SU-DHL-6 (cell line): ENCODE data around the gene KLRC4.

Source experiments
- EZH2phosphoT487 ChIP-seq: fragments of 200-600 bp; sonication (generic), shearing (Covaris generic); conservative IDR thresholded peaks from 2 replicates; pipeline ENCODE4 v1.6.1; 2018; ENCODE audit warnings: mild to moderate bottlenecking, antibody characterized with exemption, low read length, moderate library complexity, mixed read lengths
- TF ChIP-seq, protein P1 (sequence below): fragments of 200-600 bp; sonication (generic); IDR thresholded peaks from one replicate; pipeline ENCODE4 v1.5.1; 2017; ENCODE audit warnings: antibody characterized with exemption, mild to moderate bottlenecking, low read length, moderate library complexity; ENCODE audit not compliant: insufficient read depth, poor library complexity, severe bottlenecking

DNA sequence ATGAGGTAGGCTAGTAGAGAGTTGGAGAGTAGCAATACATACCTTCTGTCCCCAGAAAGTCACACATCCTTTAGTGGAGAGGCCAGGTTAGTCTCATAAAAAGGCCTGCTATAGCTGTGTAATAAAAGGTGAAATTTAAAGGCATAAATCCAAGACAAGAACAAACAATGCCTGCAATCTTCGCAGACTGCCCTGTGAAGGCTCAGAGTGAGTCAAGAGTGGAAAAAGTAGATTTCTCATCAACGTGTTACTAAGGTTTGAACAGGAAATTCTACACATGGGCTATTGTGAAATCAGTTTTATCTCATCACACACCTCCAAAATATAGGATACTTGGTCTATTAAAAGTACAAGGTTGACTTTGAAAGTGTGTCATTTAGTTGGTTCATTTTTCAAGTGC is 43.6 kb upstream of the KLRC4 start, which contains the start of gene KLRC1:
- TF ChIP-seq, protein P1, sequence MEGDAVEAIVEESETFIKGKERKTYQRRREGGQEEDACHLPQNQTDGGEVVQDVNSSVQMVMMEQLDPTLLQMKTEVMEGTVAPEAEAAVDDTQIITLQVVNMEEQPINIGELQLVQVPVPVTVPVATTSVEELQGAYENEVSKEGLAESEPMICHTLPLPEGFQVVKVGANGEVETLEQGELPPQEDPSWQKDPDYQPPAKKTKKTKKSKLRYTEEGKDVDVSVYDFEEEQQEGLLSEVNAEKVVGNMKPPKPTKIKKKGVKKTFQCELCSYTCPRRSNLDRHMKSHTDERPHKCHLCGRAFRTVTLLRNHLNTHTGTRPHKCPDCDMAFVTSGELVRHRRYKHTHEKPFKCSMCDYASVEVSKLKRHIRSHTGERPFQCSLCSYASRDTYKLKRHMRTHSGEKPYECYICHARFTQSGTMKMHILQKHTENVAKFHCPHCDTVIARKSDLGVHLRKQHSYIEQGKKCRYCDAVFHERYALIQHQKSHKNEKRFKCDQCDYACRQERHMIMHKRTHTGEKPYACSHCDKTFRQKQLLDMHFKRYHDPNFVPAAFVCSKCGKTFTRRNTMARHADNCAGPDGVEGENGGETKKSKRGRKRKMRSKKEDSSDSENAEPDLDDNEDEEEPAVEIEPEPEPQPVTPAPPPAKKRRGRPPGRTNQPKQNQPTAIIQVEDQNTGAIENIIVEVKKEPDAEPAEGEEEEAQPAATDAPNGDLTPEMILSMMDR, result no peak
- no peak for TF ChIP-seq EZH2phosphoT487
